Stimulated activated CD8-positive, alpha-beta memory T cell treated with anti-CD3 and anti-CD28 coated beads, Interleukin-7, amount 100 ng/mL, for 48 hours (primary cell): Measurements from ENCODE around the gene TNFAIP8.

ENCODE experiments used
- DNase-seq, 2 donors: peaks; one replicate each; pipeline ENCODE4 v3.0.0-alpha.2; 2020; ENCODE audit warnings: low read depth in 1 of 2; ENCODE audit errors: extremely low read depth in 1 of 2

The TNFAIP8 gene

GRCh38 chr5:119389288-119390030 is 33.6 kb downstream of the TNFAIP8 start:
- no peak for DNase-seq

- DNase-seq: no peak
Observed at GRCh38 chr5:119390404-119390803, 34.6 kb downstream of the TNFAIP8 start.

GRCh38 chr5:119393201-119393691 is 37.4 kb downstream of the TNFAIP8 start:
- DNase-seq: no peak

- DNase-seq: no peak
Observed at GRCh38 chr5:119393746-119394145, 37.9 kb downstream of the TNFAIP8 start.

- no peak for DNase-seq
Observed at GRCh38 chr5:119395080-119395836, 39.4 kb downstream of the TNFAIP8 start.

- DNase-seq: no peak
Observed at GRCh38 chr5:119396030-119396664, 40.3 kb downstream of the TNFAIP8 start.

GRCh38 chr5:119397518-119398380 is 41.9 kb downstream of the TNFAIP8 start:
- DNase-seq: no peak

- no peak for DNase-seq
Observed at GRCh38 chr5:119398727-119399466, 43.1 kb downstream of the TNFAIP8 start.

- DNase-seq: no peak
Observed at GRCh38 chr5:119400245-119400644, 44.4 kb downstream of the TNFAIP8 start.

- no peak for DNase-seq
Observed at GRCh38 chr5:119402081-119402480, 46.3 kb downstream of the TNFAIP8 start.

GRCh38 chr5:119402555-119402954 is 46.7 kb downstream of the TNFAIP8 start:
- no peak for DNase-seq

GRCh38 chr5:119404033-119404432 is 48.2 kb downstream of the TNFAIP8 start:
- DNase-seq: no peak

- DNase-seq: no peak
Observed at GRCh38 chr5:119405419-119405818, 49.6 kb downstream of the TNFAIP8 start.

GRCh38 chr5:119406551-119407110 is 50.8 kb downstream of the TNFAIP8 start:
- DNase-seq: no peak

- no peak for DNase-seq
Observed at GRCh38 chr5:119409235-119409815, 53.5 kb downstream of the TNFAIP8 start.

GRCh38 chr5:119410448-119411159 is 54.8 kb downstream of the TNFAIP8 start:
- DNase-seq: no peak

- no peak for DNase-seq
Observed at GRCh38 chr5:119411361-119412278, 55.8 kb downstream of the TNFAIP8 start.
